Breast epithelium (tissue), 3 donors: ENCODE data around the gene MRPS27.

Experiments used
- CTCF ChIP-seq, 3 donors: fragments of 450-650 bp; IDR thresholded peaks; one replicate each; pipeline ENCODE4 v1.5.1; 2016 to 2017; ENCODE audit warnings: antibody characterized with exemption in 3 of 3, mild to moderate bottlenecking in 3 of 3, moderate library complexity in 3 of 3
- POLR2AphosphoS5 ChIP-seq, 3 donors: sonication (generic); formaldehyde crosslinking; IDR thresholded peaks; one replicate each; pipeline ENCODE4 v1.6.1; 2017; ENCODE audit warnings: antibody characterized with exemption in 3 of 3

- no peak for TF ChIP-seq CTCF (IDR thresholded peaks at IDR 0.05)
- no peak for TF ChIP-seq POLR2AphosphoS5 (IDR thresholded peaks at IDR 0.05)
Observed at GRCh38 chr5:72369711-72370110, 49.7 kb upstream of the MRPS27 start.
